Fibroblast of lung (primary cell): ENCODE measurements around the gene CUL3. TPM values are rescaled to one million over a fixed set of nuclear protein-coding genes. Genes with fewer than 3 reads are reported as not detected.

Source experiments
- DNase-seq, 2 donors: peaks; one replicate each; pipeline versions ENCODE4 v3.0.0 to v3.0.0-alpha.2; 2010; ENCODE audit warnings: low read depth in 2 of 2
- H2AFZ ChIP-seq: 2 replicates; pipeline ENCODE4 v1.5.1; 2012; ENCODE audit warnings: low read length, control low read depth, inconsistent platforms
- H3K27ac ChIP-seq: 2 replicates; pipeline ENCODE4 v1.5.1; 2011; ENCODE audit warnings: low read length, control low read depth; ENCODE audit not compliant: insufficient read depth
- H3K27me3 ChIP-seq: 2 replicates; pipeline ENCODE4 v1.5.1; 2011; ENCODE audit warnings: mild to moderate bottlenecking, low read length; ENCODE audit not compliant: control insufficient read depth, insufficient read depth
- H3K36me3 ChIP-seq: 2 replicates; pipeline ENCODE4 v1.5.1; 2011; ENCODE audit warnings: low read length; ENCODE audit not compliant: control insufficient read depth, insufficient read depth
- H3K4me1 ChIP-seq: 2 replicates; pipeline ENCODE4 v1.5.1; 2011; ENCODE audit warnings: low read length; ENCODE audit not compliant: control insufficient read depth, insufficient read depth; ENCODE audit errors: extremely low read depth
- H3K4me2 ChIP-seq: 2 replicates; pipeline ENCODE4 v1.5.1; 2011; ENCODE audit warnings: low read length, control low read depth; ENCODE audit not compliant: insufficient read depth; ENCODE audit errors: extremely low read depth
- H3K4me3 ChIP-seq, 4 experiments: fragments of 200-600 bp in 1 of 4; sonication (generic) in 1 of 4; replicated peaks in 1 of 4; 2 replicates each; pipeline ENCODE4 v1.5.1; 2011 to 2016; ENCODE audit warnings: low read length in 4 of 4, low read depth in 3 of 4, mild to moderate bottlenecking in 3 of 4, control low read depth in 2 of 4, inconsistent platforms in 1 of 4, mixed read lengths in 1 of 4; ENCODE audit not compliant: insufficient read depth in 1 of 4; ENCODE audit errors: control extremely low read depth in 1 of 4
- H3K79me2 ChIP-seq: 2 replicates; pipeline ENCODE4 v1.5.1; 2012; ENCODE audit warnings: mild to moderate bottlenecking, low read length, inconsistent platforms; ENCODE audit not compliant: control insufficient read depth, insufficient read depth
- H3K9ac ChIP-seq: 2 replicates; pipeline ENCODE4 v1.5.1; 2011; ENCODE audit warnings: mild to moderate bottlenecking, low read length, control low read depth; ENCODE audit not compliant: insufficient read depth
- H3K9me3 ChIP-seq: 2 replicates; pipeline ENCODE4 v1.5.1; 2012; ENCODE audit warnings: low read depth, low read length; ENCODE audit not compliant: control insufficient read depth, insufficient read depth
- H4K20me1 ChIP-seq: 2 replicates; pipeline ENCODE4 v1.5.1; 2011; ENCODE audit warnings: low read length; ENCODE audit not compliant: control insufficient read depth, insufficient read depth; ENCODE audit errors: extremely low read depth
- CTCF ChIP-seq, 2 donors: IDR thresholded peaks in 1 of 2; conservative IDR thresholded peaks in 1 of 2; 1 replicate in 1 of 2; 2 replicates in 1 of 2; pipeline ENCODE4 v1.5.1; 2011 to 2012; ENCODE audit warnings: low read length in 2 of 2, control low read depth in 1 of 2, inconsistent platforms in 1 of 2, low read depth in 1 of 2, mild to moderate bottlenecking in 1 of 2
- EZH2 ChIP-seq: IDR thresholded peaks from 2 replicates; pipeline ENCODE4 v1.5.1; 2012; ENCODE audit warnings: low read length, control low read depth, mild to moderate bottlenecking; ENCODE audit errors: missing control alignments
- polyA plus RNA-seq, 2 donors: library from polyadenylated mRNA; depleted of rRNA in 1 of 2; stranded (reverse) in 1 of 2; unstranded in 1 of 2; fragments of >200 nt; gene quantifications; 2 replicates each; pipeline ENCODE4 v1.2.1, GENCODE V29; 2011 to 2012; ENCODE audit warnings: missing spikeins in 1 of 2
- total RNA-seq: library from RNA; depleted of rRNA; stranded (reverse); fragments of >200 nt; gene quantifications from 2 replicates; pipeline ENCODE4 v1.2.1, GENCODE V29; 2014

The CUL3 gene
- total and polyA plus RNA-seq, 2 donors (not counting 1 experiment from before 2014, with no cell fraction given) = 65.3 to 69.7 TPM

- no peaks in the 10 kb centered on the region for H4K20me1 ChIP-seq
- H3K36me3 ChIP-seq = no peaks in the 10 kb centered on the region
- no peaks in the 10 kb centered on the region for H3K79me2 ChIP-seq
- H2AFZ ChIP-seq = peak overlapping the region; percentile 73
- TF ChIP-seq EZH2 (no peak), CTCF (conservative IDR thresholded peaks at IDR 0.05 in 1 of 2, IDR thresholded peaks at IDR 0.05 in 1 of 2; ENCODE audit: low read depth in 1 of 2, low read length in 2 of 2) (no peak)
- H3K4me1 ChIP-seq = no peaks in the 10 kb centered on the region
- H3K27me3 ChIP-seq = peaks cover 3% of the 10 kb centered on the region
- H3K9me3 ChIP-seq = no peaks in the 10 kb centered on the region
- peak overlapping the region; percentile 58 for H3K9ac ChIP-seq
- H3K4me2 ChIP-seq = peak overlapping the region; percentile 92
- DNase-seq = peak; percentile 38 to 40
- H3K27ac ChIP-seq = no peak overlapping the region
- peak overlapping the region; percentile 56 to 66 (median 58) for H3K4me3 ChIP-seq
Observed at GRCh38 chr2:224442071-224442967, 142.8 kb downstream of the CUL3 start.

GRCh38 chr2:224440988-224441387, 144.2 kb downstream of the CUL3 start:
- no peaks in the 10 kb centered on the region for H3K36me3 ChIP-seq
- H3K9me3 ChIP-seq = no peaks in the 10 kb centered on the region
- H2AFZ ChIP-seq = no peak overlapping the region
- no peaks in the 10 kb centered on the region for H4K20me1 ChIP-seq
- H3K27ac ChIP-seq = no peak overlapping the region
- no peak for DNase-seq
- H3K27me3 ChIP-seq = peaks cover 6% of the 10 kb centered on the region
- H3K79me2 ChIP-seq = no peaks in the 10 kb centered on the region
- no peaks in the 10 kb centered on the region for H3K4me1 ChIP-seq
- no peak overlapping the region for H3K9ac ChIP-seq
- no peak overlapping the region for H3K4me3 ChIP-seq
- H3K4me2 ChIP-seq = no peak overlapping the region
- no peak for TF ChIP-seq CTCF (conservative IDR thresholded peaks at IDR 0.05 in 1 of 2, IDR thresholded peaks at IDR 0.05 in 1 of 2; ENCODE audit: low read depth in 1 of 2, low read length in 2 of 2)
- no peak for TF ChIP-seq EZH2

DNA sequence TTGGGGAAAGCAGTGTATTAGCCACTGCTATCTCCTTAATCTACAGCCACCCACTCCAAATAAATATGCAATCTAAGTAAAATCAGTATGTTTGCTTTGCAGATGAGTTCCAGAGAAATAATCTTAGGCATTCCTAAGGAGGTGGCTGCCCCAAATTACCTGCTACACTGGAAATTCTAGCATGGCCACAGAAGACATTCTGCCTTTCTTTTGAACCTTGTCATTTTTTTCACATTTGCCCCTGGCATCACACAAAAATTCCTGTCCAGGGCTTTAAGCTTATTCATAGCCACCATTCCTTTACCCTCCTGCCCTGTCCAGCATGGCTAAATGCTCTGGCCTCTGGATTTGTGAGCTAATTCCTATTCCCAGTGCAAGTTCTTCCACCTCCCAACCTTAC, 146.4 kb downstream of the CUL3 start:
- H3K27ac ChIP-seq = no peak overlapping the region

More for the DNA sequence above, 146.4 kb downstream of the CUL3 start:
- no peak for DNase-seq
- Histone ChIP-seq H3K9me3 (no peaks in the 10 kb centered on the region), H3K36me3 (no peaks in the 10 kb centered on the region), H3K9ac (no peak overlapping the region), H4K20me1 (no peaks in the 10 kb centered on the region), H3K27me3 (peaks cover 6% of the 10 kb centered on the region), H2AFZ (no peak overlapping the region), H3K4me1 (no peaks in the 10 kb centered on the region), H3K79me2 (no peaks in the 10 kb centered on the region), H3K4me3 (no peak overlapping the region), H3K4me2 (no peak overlapping the region)
- no peak for TF ChIP-seq CTCF (conservative IDR thresholded peaks at IDR 0.05 in 1 of 2, IDR thresholded peaks at IDR 0.05 in 1 of 2; ENCODE audit: low read depth in 1 of 2, low read length in 2 of 2)
- no peak for TF ChIP-seq EZH2
